Ishikawa (cell line): Measurements from ENCODE around the gene AFAP1L1.

ENCODE experiments used
- CEBPB ChIP-seq: IDR thresholded peaks from 2 replicates; pipeline ENCODE4 v1.6.1; 2012
- CREB1 ChIP-seq: IDR thresholded peaks from 2 replicates; pipeline ENCODE4 v1.6.1; 2012; ENCODE audit warnings: low read depth
- EGR1 ChIP-seq: IDR thresholded peaks from 2 replicates; pipeline ENCODE4 v1.6.1; 2012
- EP300 ChIP-seq: IDR thresholded peaks from 2 replicates; pipeline ENCODE4 v1.6.1; 2012; ENCODE audit warnings: borderline replicate concordance
- FOXM1 ChIP-seq: IDR thresholded peaks from 2 replicates; pipeline ENCODE4 v1.6.1; 2012; ENCODE audit warnings: low read depth, borderline replicate concordance
- NFIC ChIP-seq: IDR thresholded peaks from 2 replicates; pipeline ENCODE4 v1.6.1; 2012
- RAD21 ChIP-seq: IDR thresholded peaks from 2 replicates; pipeline ENCODE4 v1.6.1; 2012; ENCODE audit warnings: low read depth
- TAF1 ChIP-seq: IDR thresholded peaks from 2 replicates; pipeline ENCODE4 v1.6.1; 2012; ENCODE audit warnings: low read depth, mild to moderate bottlenecking
- TCF12 ChIP-seq: IDR thresholded peaks from 2 replicates; pipeline ENCODE4 v1.6.1; 2012; ENCODE audit warnings: low read depth
- TEAD4 ChIP-seq: IDR thresholded peaks from 2 replicates; pipeline ENCODE4 v1.6.1; 2012
- YY1 ChIP-seq: IDR thresholded peaks from 2 replicates; pipeline ENCODE4 v1.6.1; 2012; ENCODE audit warnings: low read depth
- ZBTB7A ChIP-seq: IDR thresholded peaks from 2 replicates; pipeline ENCODE4 v1.6.1; 2012; ENCODE audit warnings: low read depth
- TF ChIP-seq, protein P1 (sequence below): IDR thresholded peaks from 2 replicates; pipeline ENCODE4 v1.6.1; 2012
- TF ChIP-seq, protein P2 (sequence below): IDR thresholded peaks from 2 replicates; pipeline ENCODE4 v1.6.1; 2012; ENCODE audit warnings: low read depth, mild to moderate bottlenecking
- TF ChIP-seq, protein P3 (sequence below): IDR thresholded peaks from 2 replicates; pipeline ENCODE4 v1.6.1; 2012

Gene AFAP1L1

DNA sequence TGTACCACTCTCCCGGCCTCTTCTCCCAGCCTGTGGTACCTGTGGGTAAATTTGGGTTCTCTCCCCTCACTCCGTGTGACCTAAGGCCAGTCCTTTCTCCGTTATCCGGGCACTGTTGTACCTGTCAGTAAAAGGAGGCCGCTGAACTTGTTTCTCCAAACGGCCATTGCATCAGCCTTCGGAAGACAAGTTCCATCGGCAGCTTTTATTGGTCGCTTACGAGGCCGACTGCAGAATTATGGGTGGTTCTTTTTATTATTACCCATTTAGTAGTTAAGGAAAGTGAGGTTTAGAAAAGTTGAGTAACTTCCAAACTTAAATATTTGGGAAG is 74.2 kb downstream of the AFAP1L1 start:
- TF ChIP-seq TCF12: no peak
- TF ChIP-seq EP300: no peak

DNA sequence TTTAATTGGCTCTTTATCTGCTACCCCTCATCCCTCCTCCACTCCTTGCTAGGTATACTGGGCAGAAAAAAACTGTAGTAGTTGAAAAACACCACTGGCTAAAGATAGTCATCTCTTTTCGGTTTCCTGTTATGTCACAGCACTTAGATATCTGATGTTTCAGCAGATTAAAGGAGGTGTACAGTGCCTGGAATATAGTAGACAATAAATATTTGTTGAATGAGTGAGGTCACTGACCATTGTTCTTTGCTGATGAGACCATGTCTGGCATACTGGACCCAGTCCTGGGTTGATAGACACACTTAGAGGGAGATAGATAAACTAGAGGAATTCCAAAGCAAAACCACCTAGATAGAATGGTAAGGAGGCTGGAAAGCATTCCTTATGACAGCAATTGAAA is 76.9 kb downstream of the AFAP1L1 start:
- TF ChIP-seq YY1 (no peak), EP300 (no peak), NFIC (no peak)
- TF ChIP-seq, protein P1, sequence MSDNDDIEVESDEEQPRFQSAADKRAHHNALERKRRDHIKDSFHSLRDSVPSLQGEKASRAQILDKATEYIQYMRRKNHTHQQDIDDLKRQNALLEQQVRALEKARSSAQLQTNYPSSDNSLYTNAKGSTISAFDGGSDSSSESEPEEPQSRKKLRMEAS: no peak

DNA sequence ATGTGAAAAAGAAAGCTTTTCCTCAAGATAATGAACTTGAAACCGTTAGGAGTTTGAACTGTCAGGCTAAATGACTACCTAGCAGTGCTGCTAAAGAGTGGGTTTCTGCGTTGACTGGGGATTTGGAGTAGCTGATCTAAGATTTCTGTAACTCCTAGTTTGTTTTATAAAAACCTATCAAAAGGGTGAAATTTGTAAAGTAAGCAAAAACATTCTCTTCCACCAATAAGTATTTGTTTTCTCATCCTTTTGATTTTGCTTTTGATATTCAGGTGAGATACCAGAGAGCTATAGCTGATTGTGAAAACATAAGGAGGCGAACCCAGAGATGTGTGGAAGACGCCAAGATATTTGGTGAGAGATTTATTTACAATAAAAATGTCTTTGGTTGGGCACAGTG is 77.7 kb downstream of the AFAP1L1 start:
- no peak for TF ChIP-seq RAD21
- no peak for TF ChIP-seq EP300
- TF ChIP-seq ZBTB7A: no peak
- TF ChIP-seq TAF1: no peak
- no peak for TF ChIP-seq TEAD4
- TF ChIP-seq, protein P2, sequence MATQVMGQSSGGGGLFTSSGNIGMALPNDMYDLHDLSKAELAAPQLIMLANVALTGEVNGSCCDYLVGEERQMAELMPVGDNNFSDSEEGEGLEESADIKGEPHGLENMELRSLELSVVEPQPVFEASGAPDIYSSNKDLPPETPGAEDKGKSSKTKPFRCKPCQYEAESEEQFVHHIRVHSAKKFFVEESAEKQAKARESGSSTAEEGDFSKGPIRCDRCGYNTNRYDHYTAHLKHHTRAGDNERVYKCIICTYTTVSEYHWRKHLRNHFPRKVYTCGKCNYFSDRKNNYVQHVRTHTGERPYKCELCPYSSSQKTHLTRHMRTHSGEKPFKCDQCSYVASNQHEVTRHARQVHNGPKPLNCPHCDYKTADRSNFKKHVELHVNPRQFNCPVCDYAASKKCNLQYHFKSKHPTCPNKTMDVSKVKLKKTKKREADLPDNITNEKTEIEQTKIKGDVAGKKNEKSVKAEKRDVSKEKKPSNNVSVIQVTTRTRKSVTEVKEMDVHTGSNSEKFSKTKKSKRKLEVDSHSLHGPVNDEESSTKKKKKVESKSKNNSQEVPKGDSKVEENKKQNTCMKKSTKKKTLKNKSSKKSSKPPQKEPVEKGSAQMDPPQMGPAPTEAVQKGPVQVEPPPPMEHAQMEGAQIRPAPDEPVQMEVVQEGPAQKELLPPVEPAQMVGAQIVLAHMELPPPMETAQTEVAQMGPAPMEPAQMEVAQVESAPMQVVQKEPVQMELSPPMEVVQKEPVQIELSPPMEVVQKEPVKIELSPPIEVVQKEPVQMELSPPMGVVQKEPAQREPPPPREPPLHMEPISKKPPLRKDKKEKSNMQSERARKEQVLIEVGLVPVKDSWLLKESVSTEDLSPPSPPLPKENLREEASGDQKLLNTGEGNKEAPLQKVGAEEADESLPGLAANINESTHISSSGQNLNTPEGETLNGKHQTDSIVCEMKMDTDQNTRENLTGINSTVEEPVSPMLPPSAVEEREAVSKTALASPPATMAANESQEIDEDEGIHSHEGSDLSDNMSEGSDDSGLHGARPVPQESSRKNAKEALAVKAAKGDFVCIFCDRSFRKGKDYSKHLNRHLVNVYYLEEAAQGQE: no peak
- TF ChIP-seq CREB1: no peak

DNA sequence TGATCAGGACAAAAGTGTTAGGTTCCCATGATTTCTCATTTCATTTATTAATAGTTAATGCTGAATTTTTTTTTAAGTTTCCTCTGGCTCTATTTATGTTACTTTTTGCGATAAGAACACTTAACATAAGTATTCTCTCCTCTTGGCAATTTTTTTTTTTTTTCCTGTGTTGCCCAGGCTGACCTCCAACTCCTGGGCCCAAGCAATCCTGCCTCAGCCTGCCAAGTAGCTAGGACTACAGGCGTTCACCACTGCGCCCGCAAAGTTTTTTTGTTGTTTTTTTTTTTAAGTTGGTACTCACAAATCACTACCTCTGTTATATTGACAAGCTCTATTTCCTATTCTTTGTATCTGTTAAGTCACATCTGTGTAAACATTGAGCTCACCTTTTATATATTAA is 80.5 kb downstream of the AFAP1L1 start:
- no peak for TF ChIP-seq FOXM1
- TF ChIP-seq EP300: no peak
- no peak for TF ChIP-seq CREB1
- no peak for TF ChIP-seq TCF12
- TF ChIP-seq EGR1: no peak
- TF ChIP-seq, protein P1: no peak
- TF ChIP-seq CEBPB: no peak
- TF ChIP-seq, protein P3, sequence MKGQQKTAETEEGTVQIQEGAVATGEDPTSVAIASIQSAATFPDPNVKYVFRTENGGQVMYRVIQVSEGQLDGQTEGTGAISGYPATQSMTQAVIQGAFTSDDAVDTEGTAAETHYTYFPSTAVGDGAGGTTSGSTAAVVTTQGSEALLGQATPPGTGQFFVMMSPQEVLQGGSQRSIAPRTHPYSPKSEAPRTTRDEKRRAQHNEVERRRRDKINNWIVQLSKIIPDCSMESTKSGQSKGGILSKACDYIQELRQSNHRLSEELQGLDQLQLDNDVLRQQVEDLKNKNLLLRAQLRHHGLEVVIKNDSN: no peak
- no peak for TF ChIP-seq NFIC
- TF ChIP-seq, protein P2: no peak
- no peak for TF ChIP-seq RAD21
- TF ChIP-seq ZBTB7A: no peak
- TF ChIP-seq TEAD4: no peak
- no peak for TF ChIP-seq YY1
- no peak for TF ChIP-seq TAF1

DNA sequence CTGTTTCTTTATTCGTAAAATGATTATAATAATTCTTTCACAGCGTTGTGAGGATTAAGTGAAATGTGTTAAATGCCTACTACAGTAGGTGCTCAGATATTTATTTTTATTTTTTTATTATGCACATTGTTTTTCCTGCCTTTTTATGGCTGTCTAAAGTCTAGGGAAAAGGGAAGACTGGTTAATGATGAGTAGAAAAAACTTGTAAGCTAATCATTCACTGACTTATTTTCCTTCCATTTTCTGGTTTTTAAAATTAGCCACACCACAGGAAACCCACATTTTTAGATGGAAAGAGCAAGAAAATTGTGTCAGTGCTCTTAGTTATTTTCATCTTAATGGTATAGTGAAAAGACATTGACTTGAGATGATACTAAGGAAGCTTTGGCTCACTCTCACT is 82.3 kb downstream of the AFAP1L1 start:
- TF ChIP-seq TAF1 (no peak), TEAD4 (no peak), RAD21 (no peak), EP300 (no peak), ZBTB7A (no peak), TCF12 (no peak), EGR1 (no peak), CEBPB (no peak), NFIC (no peak), CREB1 (no peak), YY1 (no peak), FOXM1 (no peak)
- TF ChIP-seq, protein P1: no peak
- TF ChIP-seq, protein P3: no peak
- TF ChIP-seq, protein P2: no peak
